Renal cortical epithelial cell (primary cell): ENCODE data around the gene SEC14L5. TPM values are rescaled to one million over a fixed set of nuclear protein-coding genes. Genes with fewer than 3 reads are reported as not detected.

Experiments
- DNase-seq: peaks from one replicate; pipeline ENCODE4 v3.0.0-alpha.2; 2011; ENCODE audit warnings: low read depth
- total RNA-seq: library from RNA; depleted of rRNA; stranded (reverse); fragments of >200 nt; gene quantifications from 2 replicates; pipeline ENCODE4 v1.2.3, GENCODE V29; 2014

The SEC14L5 gene
- total RNA-seq, 1 donor from 2014 or later, result 0.10 TPM

GRCh38 chr16:4984174-4984990 is 26.3 kb downstream of the SEC14L5 start:
- no peak for DNase-seq

GRCh38 chr16:4987250-4987579 is 29.1 kb downstream of the SEC14L5 start:
- no peak for DNase-seq

GRCh38 chr16:4987580-4988374 is 29.6 kb downstream of the SEC14L5 start:
- no peak for DNase-seq

GRCh38 chr16:4988647-4989046 is 30.5 kb downstream of the SEC14L5 start:
- no peak for DNase-seq

GRCh38 chr16:4989391-4990006 is 31.4 kb downstream of the SEC14L5 start:
- DNase-seq, result no peak

- no peak for DNase-seq
Observed at GRCh38 chr16:4990415-4990814, 32.3 kb downstream of the SEC14L5 start.

- DNase-seq, result no peak
Observed at GRCh38 chr16:4991754-4992153, 33.6 kb downstream of the SEC14L5 start.

GRCh38 chr16:4994719-4995434 is 36.7 kb downstream of the SEC14L5 start:
- DNase-seq, result no peak

GRCh38 chr16:5000573-5001001 is 42.5 kb downstream of the SEC14L5 start:
- DNase-seq, result no peak

GRCh38 chr16:5001571-5001970 is 43.4 kb downstream of the SEC14L5 start:
- DNase-seq, result no peak

GRCh38 chr16:5001986-5002385 is 43.9 kb downstream of the SEC14L5 start:
- no peak for DNase-seq

GRCh38 chr16:5002699-5003143 is 44.6 kb downstream of the SEC14L5 start:
- DNase-seq, result no peak

GRCh38 chr16:5003211-5003610 is 45.1 kb downstream of the SEC14L5 start:
- no peak for DNase-seq

GRCh38 chr16:5003828-5004227 is 45.7 kb downstream of the SEC14L5 start:
- no peak for DNase-seq

- no peak for DNase-seq
Observed at GRCh38 chr16:5004311-5004710, 46.2 kb downstream of the SEC14L5 start.

GRCh38 chr16:5005916-5006315 is 47.8 kb downstream of the SEC14L5 start:
- no peak for DNase-seq

GRCh38 chr16:5006348-5007193 is 48.4 kb downstream of the SEC14L5 start:
- no peak for DNase-seq

- DNase-seq, result no peak
Observed at GRCh38 chr16:5007256-5007655, 49.1 kb downstream of the SEC14L5 start.

- DNase-seq, result no peak
Observed at GRCh38 chr16:5008311-5008731, 50.2 kb downstream of the SEC14L5 start.

GRCh38 chr16:5010576-5011329 is 52.6 kb downstream of the SEC14L5 start:
- DNase-seq, result no peak
